ENCODE results near the gene SCT.

Gene SCT

DNA sequence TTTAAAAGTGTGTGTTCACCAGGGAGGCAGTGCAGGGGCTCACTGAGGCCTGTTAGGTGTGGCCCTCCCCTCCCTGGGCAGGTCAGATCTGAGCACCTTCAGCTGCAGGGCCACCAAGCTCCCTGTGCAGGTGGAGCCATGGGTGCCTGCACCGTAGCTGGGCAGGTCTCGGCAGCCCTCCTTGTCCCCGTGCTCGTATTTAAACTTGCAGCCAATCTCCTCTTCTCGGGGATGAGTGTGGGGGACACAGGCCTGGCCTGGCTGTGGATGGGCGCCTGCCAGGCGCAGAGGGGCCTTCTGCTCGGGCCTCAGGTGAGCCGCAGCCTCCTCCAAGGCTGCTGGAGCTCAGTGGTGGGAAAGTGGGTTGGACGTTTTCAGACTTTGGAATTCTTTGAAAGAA is 31.6 kb downstream of the SCT start:
- no peak overlapping the region for H3K9ac ChIP-seq (ENCODE audit: low read length)
- peaks cover 6% of the 10 kb centered on the region; the same call in 1 of the 2 replicates for H3K79me2 ChIP-seq (ENCODE audit: low read length)
- H3K4me3 ChIP-seq (ENCODE audit: low read length) = no peak overlapping the region
- H3K4me1 ChIP-seq (ENCODE audit: low read length) = no peaks in the 10 kb centered on the region
- no peak overlapping the region for H3K4me2 ChIP-seq (ENCODE audit: low read length)
- TF ChIP-seq, protein P1, sequence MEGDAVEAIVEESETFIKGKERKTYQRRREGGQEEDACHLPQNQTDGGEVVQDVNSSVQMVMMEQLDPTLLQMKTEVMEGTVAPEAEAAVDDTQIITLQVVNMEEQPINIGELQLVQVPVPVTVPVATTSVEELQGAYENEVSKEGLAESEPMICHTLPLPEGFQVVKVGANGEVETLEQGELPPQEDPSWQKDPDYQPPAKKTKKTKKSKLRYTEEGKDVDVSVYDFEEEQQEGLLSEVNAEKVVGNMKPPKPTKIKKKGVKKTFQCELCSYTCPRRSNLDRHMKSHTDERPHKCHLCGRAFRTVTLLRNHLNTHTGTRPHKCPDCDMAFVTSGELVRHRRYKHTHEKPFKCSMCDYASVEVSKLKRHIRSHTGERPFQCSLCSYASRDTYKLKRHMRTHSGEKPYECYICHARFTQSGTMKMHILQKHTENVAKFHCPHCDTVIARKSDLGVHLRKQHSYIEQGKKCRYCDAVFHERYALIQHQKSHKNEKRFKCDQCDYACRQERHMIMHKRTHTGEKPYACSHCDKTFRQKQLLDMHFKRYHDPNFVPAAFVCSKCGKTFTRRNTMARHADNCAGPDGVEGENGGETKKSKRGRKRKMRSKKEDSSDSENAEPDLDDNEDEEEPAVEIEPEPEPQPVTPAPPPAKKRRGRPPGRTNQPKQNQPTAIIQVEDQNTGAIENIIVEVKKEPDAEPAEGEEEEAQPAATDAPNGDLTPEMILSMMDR (IDR thresholded peaks at IDR 0.05; ENCODE audit: low read depth, low read length) = no peak
- no peak for TF ChIP-seq EZH2phosphoT487 (IDR thresholded peaks at IDR 0.05; ENCODE audit: low read depth)
- no peaks in the 10 kb centered on the region for H4K20me1 ChIP-seq (ENCODE audit: insufficient read depth, low read length)
- no peaks in the 10 kb centered on the region for H3K9me3 ChIP-seq (ENCODE audit: insufficient read depth, low read length)
- no peak overlapping the region for H3K27ac ChIP-seq (ENCODE audit: low read length)
- H3K36me3 ChIP-seq (replicated peaks; ENCODE audit: low read depth, low read length) = peaks cover 51% of the 10 kb centered on the region
- H3K27me3 ChIP-seq (ENCODE audit: low read depth, low read length) = no peaks in the 10 kb centered on the region
- no peak overlapping the region for H2AFZ ChIP-seq (ENCODE audit: low read depth, low read length)

DNA sequence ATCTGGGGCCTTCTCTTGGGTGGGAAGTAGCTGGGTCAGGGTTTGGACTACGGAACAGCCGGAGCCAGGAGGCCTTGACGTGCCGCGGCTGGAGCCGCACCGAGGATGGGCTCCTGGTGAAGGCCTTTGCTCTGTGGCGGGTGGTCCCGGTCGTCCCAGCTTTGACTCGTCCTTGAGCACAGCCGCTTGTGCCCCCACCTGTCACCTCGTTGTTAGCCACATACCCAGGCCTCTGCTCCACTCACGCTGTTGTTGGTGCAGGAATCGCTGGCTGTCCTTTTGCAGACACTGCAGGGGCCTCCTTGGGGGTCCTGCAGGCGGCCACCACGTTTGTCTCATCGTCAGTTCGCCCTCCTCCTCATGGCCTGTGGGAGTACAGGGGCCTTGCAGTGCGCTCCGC is 33.6 kb downstream of the SCT start:
- Histone ChIP-seq H3K4me2 (ENCODE audit: low read length) (no peak overlapping the region), H3K27ac (ENCODE audit: low read length) (no peak overlapping the region), H3K4me3 (ENCODE audit: low read length) (no peak overlapping the region), H3K4me1 (ENCODE audit: low read length) (no peaks in the 10 kb centered on the region), H3K9me3 (ENCODE audit: insufficient read depth, low read length) (no peaks in the 10 kb centered on the region), H2AFZ (ENCODE audit: low read depth, low read length) (no peak overlapping the region), H3K79me2 (ENCODE audit: low read length) (peaks cover 19% of the 10 kb centered on the region), H3K36me3 (replicated peaks; ENCODE audit: low read depth, low read length) (peaks cover 55% of the 10 kb centered on the region), H3K9ac (ENCODE audit: low read length) (no peak overlapping the region), H3K27me3 (ENCODE audit: low read depth, low read length) (no peaks in the 10 kb centered on the region), H4K20me1 (ENCODE audit: insufficient read depth, low read length) (0 out of 2 replicates have a peak, but pooled peaks cover 7% of the 10 kb centered on the region)
- TF ChIP-seq EZH2phosphoT487 (IDR thresholded peaks at IDR 0.05; ENCODE audit: low read depth) = no peak
- TF ChIP-seq, protein P1 (IDR thresholded peaks at IDR 0.05; ENCODE audit: low read depth, low read length) = no peak

DNA sequence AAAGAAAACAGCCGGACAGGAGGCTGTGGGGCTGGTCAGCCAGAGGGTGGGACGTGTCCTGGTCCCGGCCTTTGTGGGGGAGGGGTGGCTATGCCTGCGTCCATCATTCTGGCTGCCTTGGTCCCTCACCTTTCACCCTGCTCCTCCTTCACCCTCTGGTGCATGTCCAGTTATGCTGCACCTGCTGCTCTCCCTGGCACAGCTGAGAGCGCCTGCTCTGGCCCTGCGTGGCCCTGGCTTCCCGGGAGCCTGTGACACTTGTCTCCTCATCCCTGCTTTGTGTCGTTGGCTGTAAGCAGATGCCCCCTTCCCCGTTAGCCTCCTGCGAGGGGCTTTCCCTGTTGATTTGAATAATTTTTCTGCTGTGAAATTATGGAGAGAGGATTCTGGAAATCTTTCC is 34.1 kb downstream of the SCT start:
- Histone ChIP-seq H3K79me2 (ENCODE audit: low read length) (peaks cover 22% of the 10 kb centered on the region), H3K4me3 (ENCODE audit: low read length) (no peak overlapping the region), H3K4me2 (ENCODE audit: low read length) (no peak overlapping the region), H3K27ac (ENCODE audit: low read length) (no peak overlapping the region), H3K9me3 (ENCODE audit: insufficient read depth, low read length) (no peaks in the 10 kb centered on the region), H3K27me3 (ENCODE audit: low read depth, low read length) (no peaks in the 10 kb centered on the region), H3K36me3 (replicated peaks; ENCODE audit: low read depth, low read length) (peaks cover 56% of the 10 kb centered on the region), H4K20me1 (ENCODE audit: insufficient read depth, low read length) (0 out of 2 replicates have a peak, but pooled peaks cover 7% of the 10 kb centered on the region), H3K4me1 (ENCODE audit: low read length) (no peaks in the 10 kb centered on the region), H3K9ac (ENCODE audit: low read length) (no peak overlapping the region), H2AFZ (ENCODE audit: low read depth, low read length) (no peak overlapping the region)
- TF ChIP-seq, protein P1 (IDR thresholded peaks at IDR 0.05; ENCODE audit: low read depth, low read length) = no peak
- no peak for TF ChIP-seq EZH2phosphoT487 (IDR thresholded peaks at IDR 0.05; ENCODE audit: low read depth)

DNA sequence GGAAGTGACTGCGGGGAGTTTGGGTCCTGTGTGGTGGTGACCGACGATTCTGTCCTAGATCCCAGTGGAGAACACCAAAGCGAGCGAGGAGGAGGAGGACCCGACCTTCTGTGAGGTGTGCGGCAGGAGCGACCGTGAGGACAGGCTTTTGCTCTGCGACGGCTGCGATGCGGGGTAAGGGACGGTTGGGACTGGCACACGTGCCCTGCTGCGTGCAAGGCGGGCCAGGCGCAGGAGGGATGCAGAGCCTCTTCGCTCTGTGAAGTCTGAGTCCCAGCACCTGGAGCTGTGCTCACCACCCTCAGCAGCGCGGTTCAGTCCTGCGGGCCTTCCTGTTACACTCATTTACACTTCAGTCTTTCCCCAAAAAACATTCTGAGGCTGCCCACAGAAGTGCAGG is 34.5 kb downstream of the SCT start:
- peaks cover 7% of the 10 kb centered on the region; the same call in 1 of the 2 replicates for H4K20me1 ChIP-seq (ENCODE audit: insufficient read depth, low read length)
- no peak overlapping the region for H3K27ac ChIP-seq (ENCODE audit: low read length)
- H3K4me2 ChIP-seq (ENCODE audit: low read length) = no peak overlapping the region
- H3K36me3 ChIP-seq (replicated peaks; ENCODE audit: low read depth, low read length) = peaks cover 61% of the 10 kb centered on the region
- H3K27me3 ChIP-seq (ENCODE audit: low read depth, low read length) = no peaks in the 10 kb centered on the region
- H2AFZ ChIP-seq (ENCODE audit: low read depth, low read length) = no peak overlapping the region
- no peak for TF ChIP-seq EZH2phosphoT487 (IDR thresholded peaks at IDR 0.05; ENCODE audit: low read depth)
- TF ChIP-seq, protein P1 (IDR thresholded peaks at IDR 0.05; ENCODE audit: low read depth, low read length) = no peak
- no peaks in the 10 kb centered on the region for H3K4me1 ChIP-seq (ENCODE audit: low read length)
- no peak overlapping the region for H3K9ac ChIP-seq (ENCODE audit: low read length)
- H3K9me3 ChIP-seq (ENCODE audit: insufficient read depth, low read length) = no peaks in the 10 kb centered on the region
- no peak overlapping the region for H3K4me3 ChIP-seq (ENCODE audit: low read length)
- peaks cover 25% of the 10 kb centered on the region for H3K79me2 ChIP-seq (ENCODE audit: low read length)

Measured in OCI-LY3 (cell line).